Astrocyte (in vitro differentiated cells and primary cell): ENCODE results near the gene SUGCT. TPM values are rescaled to one million over a fixed set of nuclear protein-coding genes. Genes with fewer than 3 reads are reported as not detected.

Experiments
- DNase-seq: peaks from one replicate; pipeline ENCODE4 v3.0.0-alpha.2; 2010; ENCODE audit warnings: low read depth
- FAIRE-seq: peaks from 2 replicates; lab custom pipeline; 2011; peaks lifted over from hg19 to GRCh38; lab: Jason Lieb, UNC
- H2AFZ ChIP-seq: 2 replicates; pipeline ENCODE4 v1.6.0; 2012; ENCODE audit warnings: low read depth, low read length, inconsistent platforms
- H3K27ac ChIP-seq: 2 replicates; pipeline ENCODE4 v1.5.1; 2011; ENCODE audit warnings: low read depth, low read length, inconsistent platforms
- H3K27me3 ChIP-seq: 2 replicates; pipeline ENCODE4 v1.6.0; 2011; ENCODE audit warnings: low read length, inconsistent platforms; ENCODE audit not compliant: insufficient read depth
- H3K36me3 ChIP-seq: 2 replicates; pipeline ENCODE4 v1.5.1; 2011; ENCODE audit warnings: low read length, inconsistent platforms; ENCODE audit not compliant: insufficient read depth
- H3K4me1 ChIP-seq: 2 replicates; pipeline ENCODE4 v1.5.1; 2011; ENCODE audit warnings: low read length, inconsistent platforms; ENCODE audit not compliant: insufficient read depth
- H3K4me2 ChIP-seq: 2 replicates; pipeline ENCODE4 v1.6.0; 2012; ENCODE audit warnings: low read length, inconsistent platforms
- H3K4me3 ChIP-seq: 2 replicates; pipeline ENCODE4 v1.5.1; 2011; ENCODE audit warnings: low read depth, mild to moderate bottlenecking, low read length, inconsistent platforms; ENCODE audit not compliant: insufficient read depth
- H3K79me2 ChIP-seq: 2 replicates; pipeline ENCODE4 v1.6.0; 2012; ENCODE audit warnings: mild to moderate bottlenecking, low read length, inconsistent platforms; ENCODE audit not compliant: insufficient read depth
- H3K9ac ChIP-seq: 2 replicates; pipeline ENCODE4 v1.6.0; 2012; ENCODE audit warnings: mild to moderate bottlenecking, low read length, inconsistent platforms
- H3K9me3 ChIP-seq: 2 replicates; pipeline ENCODE4 v1.5.1; 2012; ENCODE audit warnings: low read depth, mild to moderate bottlenecking, low read length, inconsistent platforms; ENCODE audit not compliant: insufficient read depth
- H4K20me1 ChIP-seq: 2 replicates; pipeline ENCODE4 v1.6.0; 2012; ENCODE audit warnings: low read length, inconsistent platforms; ENCODE audit not compliant: insufficient read depth
- H3K27ac Mint-ChIP-seq: one replicate; pipeline ENCODE4 v1.8.0; 2021; ENCODE audit warnings: mild to moderate bottlenecking, mixed read lengths; ENCODE audit not compliant: unreplicated experiment
- H3K27me3 Mint-ChIP-seq: one replicate; pipeline ENCODE4 v1.8.0; 2021; ENCODE audit warnings: low read depth, mixed read lengths; ENCODE audit not compliant: unreplicated experiment
- H3K36me3 Mint-ChIP-seq: one replicate; pipeline ENCODE4 v1.8.0; 2021; ENCODE audit warnings: low read depth, mixed read lengths; ENCODE audit not compliant: unreplicated experiment
- H3K4me1 Mint-ChIP-seq: one replicate; pipeline ENCODE4 v1.8.0; 2021; ENCODE audit warnings: low read depth, mixed read lengths; ENCODE audit not compliant: unreplicated experiment
- H3K4me3 Mint-ChIP-seq: one replicate; pipeline ENCODE4 v1.8.0; 2021; ENCODE audit warnings: mild to moderate bottlenecking, moderate library complexity, mixed read lengths; ENCODE audit not compliant: unreplicated experiment
- H3K9me3 Mint-ChIP-seq: one replicate; pipeline ENCODE4 v1.8.0; 2021; ENCODE audit warnings: mild to moderate bottlenecking, mixed read lengths; ENCODE audit not compliant: unreplicated experiment
- EZH2 ChIP-seq: IDR thresholded peaks from 2 replicates; pipeline ENCODE4 v1.6.1; 2012; ENCODE audit warnings: mild to moderate bottlenecking, low read length, inconsistent platforms; ENCODE audit not compliant: insufficient read depth
- total RNA-seq: library from RNA; stranded (reverse); gene quantifications from 2 replicates; pipeline ENCODE4 v1.2.1, GENCODE V29; 2021
- TF ChIP-seq, protein P1 (sequence below): IDR thresholded peaks from 2 replicates; pipeline ENCODE4 v1.5.1; 2011; ENCODE audit warnings: low read depth, mild to moderate bottlenecking, inconsistent platforms, low read length, moderate library complexity; ENCODE audit not compliant: insufficient read depth

The SUGCT gene
- total RNA-seq, 1 donor from 2014 or later, result 15.5 TPM

GRCh38 chr7:40419806-40420205 is 285.0 kb downstream of the SUGCT start:
- H3K4me3 Mint-ChIP-seq, result no peak overlapping the region
- TF ChIP-seq EZH2, result no peak
- TF ChIP-seq, protein P1, sequence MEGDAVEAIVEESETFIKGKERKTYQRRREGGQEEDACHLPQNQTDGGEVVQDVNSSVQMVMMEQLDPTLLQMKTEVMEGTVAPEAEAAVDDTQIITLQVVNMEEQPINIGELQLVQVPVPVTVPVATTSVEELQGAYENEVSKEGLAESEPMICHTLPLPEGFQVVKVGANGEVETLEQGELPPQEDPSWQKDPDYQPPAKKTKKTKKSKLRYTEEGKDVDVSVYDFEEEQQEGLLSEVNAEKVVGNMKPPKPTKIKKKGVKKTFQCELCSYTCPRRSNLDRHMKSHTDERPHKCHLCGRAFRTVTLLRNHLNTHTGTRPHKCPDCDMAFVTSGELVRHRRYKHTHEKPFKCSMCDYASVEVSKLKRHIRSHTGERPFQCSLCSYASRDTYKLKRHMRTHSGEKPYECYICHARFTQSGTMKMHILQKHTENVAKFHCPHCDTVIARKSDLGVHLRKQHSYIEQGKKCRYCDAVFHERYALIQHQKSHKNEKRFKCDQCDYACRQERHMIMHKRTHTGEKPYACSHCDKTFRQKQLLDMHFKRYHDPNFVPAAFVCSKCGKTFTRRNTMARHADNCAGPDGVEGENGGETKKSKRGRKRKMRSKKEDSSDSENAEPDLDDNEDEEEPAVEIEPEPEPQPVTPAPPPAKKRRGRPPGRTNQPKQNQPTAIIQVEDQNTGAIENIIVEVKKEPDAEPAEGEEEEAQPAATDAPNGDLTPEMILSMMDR, result no peak
- DNase-seq (no peak), FAIRE-seq (no peak)
- no peak overlapping the region for H2AFZ ChIP-seq
- H3K27me3 Mint-ChIP-seq, result no peaks in the 10 kb centered on the region
- H3K27ac ChIP-seq, result no peak overlapping the region
- no peaks in the 10 kb centered on the region for H3K27me3 ChIP-seq
- H3K9me3 ChIP-seq, result no peaks in the 10 kb centered on the region
- no peaks in the 10 kb centered on the region for H3K36me3 Mint-ChIP-seq
- H4K20me1 ChIP-seq, result no peaks in the 10 kb centered on the region
- H3K27ac Mint-ChIP-seq, result no peak overlapping the region
- no peak overlapping the region for H3K9ac ChIP-seq
- H3K4me2 ChIP-seq, result no peak overlapping the region
- H3K4me1 ChIP-seq, result no peaks in the 10 kb centered on the region
- peaks cover 2% of the 10 kb centered on the region for H3K9me3 Mint-ChIP-seq
- no peaks in the 10 kb centered on the region for H3K79me2 ChIP-seq
- no peak overlapping the region for H3K4me3 ChIP-seq
- H3K4me1 Mint-ChIP-seq, result peaks cover 6% of the 10 kb centered on the region
- no peaks in the 10 kb centered on the region for H3K36me3 ChIP-seq

GRCh38 chr7:40421433-40421832 is 286.6 kb downstream of the SUGCT start:
- H3K27me3 Mint-ChIP-seq, result no peaks in the 10 kb centered on the region

DNA sequence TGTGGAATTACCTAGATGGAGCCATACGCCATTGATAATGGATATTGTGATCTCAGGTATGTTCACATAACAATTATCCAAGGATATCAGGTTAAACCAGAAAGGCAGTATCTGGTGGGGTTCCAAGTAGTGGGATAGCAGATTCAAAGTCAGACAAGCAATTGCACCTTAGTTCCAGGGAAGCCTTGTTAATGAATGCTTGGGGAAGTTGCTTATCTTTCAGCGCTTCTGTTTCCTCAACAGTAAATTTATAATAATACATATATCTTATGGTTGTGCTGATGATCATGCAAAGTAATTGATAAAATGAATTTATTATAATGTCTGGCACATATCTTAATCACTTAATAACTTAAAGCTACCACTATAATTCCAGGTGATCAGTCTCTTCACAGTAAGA is 290.9 kb downstream of the SUGCT start:
- Histone ChIP-seq H3K27me3 (no peaks in the 10 kb centered on the region), H3K9ac (no peak overlapping the region), H2AFZ (no peak overlapping the region), H3K9me3 (no peaks in the 10 kb centered on the region), H3K36me3 (no peaks in the 10 kb centered on the region), H3K4me3 (no peak overlapping the region), H3K4me1 (no peaks in the 10 kb centered on the region), H3K79me2 (no peaks in the 10 kb centered on the region), H3K27ac (no peak overlapping the region), H4K20me1 (no peaks in the 10 kb centered on the region), H3K4me2 (no peak overlapping the region)
- H3K27me3 Mint-ChIP-seq, result no peaks in the 10 kb centered on the region
- no peak overlapping the region for H3K4me3 Mint-ChIP-seq
- FAIRE-seq, result no peak
- H3K36me3 Mint-ChIP-seq, result no peaks in the 10 kb centered on the region
- H3K4me1 Mint-ChIP-seq, result peaks cover 1% of the 10 kb centered on the region
- no peak overlapping the region for H3K27ac Mint-ChIP-seq
- peaks cover 5% of the 10 kb centered on the region for H3K9me3 Mint-ChIP-seq
- TF ChIP-seq EZH2, result no peak
- TF ChIP-seq, protein P1, result no peak
- no peak for DNase-seq

More at GRCh38 chr7:40421433-40421832, 286.6 kb downstream of the SUGCT start:
- Mint-ChIP-seq H3K9me3 (peaks cover 2% of the 10 kb centered on the region), H3K27ac (no peak overlapping the region), H3K4me3 (no peak overlapping the region), H3K36me3 (no peaks in the 10 kb centered on the region), H3K4me1 (peaks cover 6% of the 10 kb centered on the region)
- H3K9me3 ChIP-seq, result no peaks in the 10 kb centered on the region
- no peak for FAIRE-seq
- no peaks in the 10 kb centered on the region for H3K79me2 ChIP-seq
- no peak overlapping the region for H2AFZ ChIP-seq
- H3K36me3 ChIP-seq, result no peaks in the 10 kb centered on the region
- H3K9ac ChIP-seq, result no peak overlapping the region
- H3K4me1 ChIP-seq, result no peaks in the 10 kb centered on the region
- H3K27me3 ChIP-seq, result no peaks in the 10 kb centered on the region
- no peak overlapping the region for H3K27ac ChIP-seq
- no peak for DNase-seq
- H3K4me2 ChIP-seq, result no peak overlapping the region
- no peak overlapping the region for H3K4me3 ChIP-seq
- H4K20me1 ChIP-seq, result no peaks in the 10 kb centered on the region
- TF ChIP-seq, protein P1, result no peak
- TF ChIP-seq EZH2, result no peak
